K562 (cell line): ENCODE measurements around the gene PSG2.
"Not testable (repeated sequence)": the region's sequence is repeated elsewhere in the genome, so short reads cannot be mapped to it uniquely, and the experiment has no call there.

Experiments used
- CHD1 ChIP-seq: fragments of 200-600 bp; sonication (generic); IDR thresholded peaks from one replicate; pipeline ENCODE4 v1.6.1; 2012; ENCODE audit warnings: mild to moderate bottlenecking, moderate library complexity, low read length, inconsistent platforms
- POLR2A ChIP-seq: fragments of 450-650 bp; conservative IDR thresholded peaks from 2 replicates; pipeline ENCODE4 v1.6.1; 2016
- PTBP1 ChIP-seq: fragments of 200-400 bp; formaldehyde crosslinking; IDR thresholded peaks from 2 replicates; pipeline ENCODE4 v1.6.1; 2017; ENCODE audit warnings: low read depth, low read length
- PTTG1 ChIP-seq: fragments of 450-650 bp; IDR thresholded peaks from 2 replicates; pipeline ENCODE4 v1.6.1; 2016; ENCODE audit warnings: low read depth, mild to moderate bottlenecking, missing genetic modification characterization, missing compliant biosample characterization
- RBBP5 ChIP-seq: fragments of 200-600 bp; sonication (generic); IDR thresholded peaks from 2 replicates; pipeline ENCODE4 v1.6.1; 2012; ENCODE audit warnings: borderline replicate concordance, mild to moderate bottlenecking, low read length, control low read depth, inconsistent platforms; ENCODE audit not compliant: insufficient read depth, poor library complexity, severe bottlenecking
- SIN3A ChIP-seq, 2 experiments: fragments of 150-350 bp in 1 of 2; IDR thresholded peaks; 2 replicates each; pipeline ENCODE4 v1.6.1; 2011 to 2016; ENCODE audit warnings: borderline replicate concordance in 2 of 2, low read depth in 2 of 2, low read length in 2 of 2, mild to moderate bottlenecking in 2 of 2, moderate library complexity in 2 of 2; ENCODE audit not compliant: control insufficient read depth in 1 of 2
- ZNF766 ChIP-seq: fragments of 200-800 bp; sonication (Bioruptor generic); conservative IDR thresholded peaks from 2 replicates; pipeline ENCODE4 v1.6.1; 2016; ENCODE audit warnings: missing genetic modification characterization, missing compliant biosample characterization
- TF ChIP-seq, protein P1 (sequence below), 3 experiments: IDR thresholded peaks in 2 of 3; conservative IDR thresholded peaks in 1 of 3; 2 replicates each; pipeline ENCODE4 v1.5.1; 2011 to 2012; ENCODE audit warnings: low read length in 3 of 3, mild to moderate bottlenecking in 3 of 3, control low read depth in 2 of 3, improper control_type of control experiment in 1 of 3, inconsistent platforms in 1 of 3, low read depth in 1 of 3, mixed read lengths in 1 of 3, moderate library complexity in 1 of 3; ENCODE audit not compliant: insufficient read depth in 2 of 3

DNA sequence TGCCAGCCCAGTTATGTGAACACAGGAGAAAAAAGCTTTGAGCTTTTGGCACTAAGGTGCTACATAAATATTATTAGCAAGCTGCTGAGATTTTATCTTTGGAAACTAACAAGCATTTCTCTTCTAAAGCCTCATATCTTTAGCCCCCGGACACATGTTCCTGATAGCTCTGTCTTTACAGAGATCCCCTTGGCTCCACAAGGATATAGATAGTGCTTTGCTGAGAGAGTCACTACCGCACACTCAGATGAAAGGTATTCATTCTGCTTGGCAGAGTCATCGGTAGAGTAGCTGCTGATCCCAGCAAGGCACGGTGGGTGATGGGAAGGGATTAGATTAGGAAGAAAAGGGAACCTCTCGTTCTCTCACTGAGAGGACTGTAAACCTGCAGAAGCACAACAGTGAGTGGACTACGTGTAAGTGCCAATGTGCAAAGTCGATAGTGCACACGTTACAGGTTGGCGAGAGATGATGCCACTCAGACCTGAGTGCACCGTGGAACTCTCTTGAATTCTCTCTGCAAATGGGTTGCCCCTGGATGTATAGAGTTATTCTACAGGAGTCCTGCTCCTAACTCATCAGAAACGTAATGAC lies 38.0 kb upstream of the PSG2 start:
- not testable (repeated sequence) for TF ChIP-seq POLR2A; PTBP1; CHD1; SIN3A (IDR thresholded peaks at IDR 0.05; ENCODE audit: borderline replicate concordance in 2 of 2, control insufficient read depth in 1 of 2, low read depth in 2 of 2, low read length in 2 of 2); ZNF766 (CRISPR knock-in tag); PTTG1 (tag); RBBP5
- TF ChIP-seq, protein P1, sequence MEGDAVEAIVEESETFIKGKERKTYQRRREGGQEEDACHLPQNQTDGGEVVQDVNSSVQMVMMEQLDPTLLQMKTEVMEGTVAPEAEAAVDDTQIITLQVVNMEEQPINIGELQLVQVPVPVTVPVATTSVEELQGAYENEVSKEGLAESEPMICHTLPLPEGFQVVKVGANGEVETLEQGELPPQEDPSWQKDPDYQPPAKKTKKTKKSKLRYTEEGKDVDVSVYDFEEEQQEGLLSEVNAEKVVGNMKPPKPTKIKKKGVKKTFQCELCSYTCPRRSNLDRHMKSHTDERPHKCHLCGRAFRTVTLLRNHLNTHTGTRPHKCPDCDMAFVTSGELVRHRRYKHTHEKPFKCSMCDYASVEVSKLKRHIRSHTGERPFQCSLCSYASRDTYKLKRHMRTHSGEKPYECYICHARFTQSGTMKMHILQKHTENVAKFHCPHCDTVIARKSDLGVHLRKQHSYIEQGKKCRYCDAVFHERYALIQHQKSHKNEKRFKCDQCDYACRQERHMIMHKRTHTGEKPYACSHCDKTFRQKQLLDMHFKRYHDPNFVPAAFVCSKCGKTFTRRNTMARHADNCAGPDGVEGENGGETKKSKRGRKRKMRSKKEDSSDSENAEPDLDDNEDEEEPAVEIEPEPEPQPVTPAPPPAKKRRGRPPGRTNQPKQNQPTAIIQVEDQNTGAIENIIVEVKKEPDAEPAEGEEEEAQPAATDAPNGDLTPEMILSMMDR (IDR thresholded peaks at IDR 0.05 in 2 of 3, conservative IDR thresholded peaks at IDR 0.05 in 1 of 3; ENCODE audit: insufficient read depth in 2 of 3, low read depth in 1 of 3, low read length in 3 of 3): not testable (repeated sequence)
